ENCODE data around the gene COQ10A.

The COQ10A gene

GRCh38 chr12:56298828-56299227 lies 32.1 kb downstream of the COQ10A start:
- 0 out of 2 replicates have a peak, but pooled peaks have one; percentile 5 for TF ChIP-seq CTCF (conservative IDR thresholded peaks at IDR 0.05; ENCODE audit: low read depth, low read length)
- peak overlapping the region; percentile 99 for H3K4me2 ChIP-seq
- H3K4me3 ChIP-seq (IDR thresholded peaks at IDR 0.05; ENCODE audit: insufficient read depth, low read depth, low read length), result no peak overlapping the region
- H3K27ac ChIP-seq, result peak overlapping the region; percentile 64
- peak overlapping the region; percentile 54 for H2AFZ ChIP-seq (ENCODE audit: low read depth)
- H3K4me1 ChIP-seq (ENCODE audit: low read depth, poor library complexity, severe bottlenecking), result peaks cover 64% of the 10 kb centered on the region
- no peaks in the 10 kb centered on the region for H3K27me3 ChIP-seq (ENCODE audit: insufficient read depth, low read depth)
- H3K36me3 ChIP-seq (ENCODE audit: insufficient read depth), result peaks cover 7% of the 10 kb centered on the region; the same call in 1 of the 2 replicates
- H3K9ac ChIP-seq, result peak overlapping the region; percentile 79
- peaks cover 11% of the 10 kb centered on the region; the same call in 1 of the 2 replicates for H4K20me1 ChIP-seq (ENCODE audit: insufficient read depth)
- H3K79me2 ChIP-seq (ENCODE audit: insufficient read depth, low read depth), result peaks cover 71% of the 10 kb centered on the region

GRCh38 chr12:56299308-56299852 lies 32.6 kb downstream of the COQ10A start:
- no peaks in the 10 kb centered on the region for H3K27me3 ChIP-seq (ENCODE audit: insufficient read depth, low read depth)
- H3K4me3 ChIP-seq (IDR thresholded peaks at IDR 0.05; ENCODE audit: insufficient read depth, low read depth, low read length), result peak overlapping the region; percentile 85
- peak overlapping the region; percentile 64 for H3K27ac ChIP-seq
- H4K20me1 ChIP-seq (ENCODE audit: insufficient read depth), result peaks cover 7% of the 10 kb centered on the region; the same call in 1 of the 2 replicates
- H2AFZ ChIP-seq (ENCODE audit: low read depth), result peak overlapping the region; percentile 54
- H3K4me2 ChIP-seq, result peak overlapping the region; percentile 99
- H3K79me2 ChIP-seq (ENCODE audit: insufficient read depth, low read depth), result peaks cover 66% of the 10 kb centered on the region
- peaks cover 64% of the 10 kb centered on the region for H3K4me1 ChIP-seq (ENCODE audit: low read depth, poor library complexity, severe bottlenecking)
- TF ChIP-seq CTCF (conservative IDR thresholded peaks at IDR 0.05; ENCODE audit: low read depth, low read length), result peak; percentile 7; the same call in 1 of the 2 replicates
- H3K36me3 ChIP-seq (ENCODE audit: insufficient read depth), result peaks cover 7% of the 10 kb centered on the region; the same call in 1 of the 2 replicates
- peak overlapping the region; percentile 79 for H3K9ac ChIP-seq

GRCh38 chr12:56299853-56300643 lies 33.3 kb downstream of the COQ10A start, which contains the start of gene CS:
Gene CS (minus strand): TSS chr12:56300330. CDS start chr12:56300201, 129 bp downstream.
- peaks cover 59% of the 10 kb centered on the region for H3K79me2 ChIP-seq (ENCODE audit: insufficient read depth, low read depth)
- no peak for TF ChIP-seq CTCF (conservative IDR thresholded peaks at IDR 0.05; ENCODE audit: low read depth, low read length)

DNA sequence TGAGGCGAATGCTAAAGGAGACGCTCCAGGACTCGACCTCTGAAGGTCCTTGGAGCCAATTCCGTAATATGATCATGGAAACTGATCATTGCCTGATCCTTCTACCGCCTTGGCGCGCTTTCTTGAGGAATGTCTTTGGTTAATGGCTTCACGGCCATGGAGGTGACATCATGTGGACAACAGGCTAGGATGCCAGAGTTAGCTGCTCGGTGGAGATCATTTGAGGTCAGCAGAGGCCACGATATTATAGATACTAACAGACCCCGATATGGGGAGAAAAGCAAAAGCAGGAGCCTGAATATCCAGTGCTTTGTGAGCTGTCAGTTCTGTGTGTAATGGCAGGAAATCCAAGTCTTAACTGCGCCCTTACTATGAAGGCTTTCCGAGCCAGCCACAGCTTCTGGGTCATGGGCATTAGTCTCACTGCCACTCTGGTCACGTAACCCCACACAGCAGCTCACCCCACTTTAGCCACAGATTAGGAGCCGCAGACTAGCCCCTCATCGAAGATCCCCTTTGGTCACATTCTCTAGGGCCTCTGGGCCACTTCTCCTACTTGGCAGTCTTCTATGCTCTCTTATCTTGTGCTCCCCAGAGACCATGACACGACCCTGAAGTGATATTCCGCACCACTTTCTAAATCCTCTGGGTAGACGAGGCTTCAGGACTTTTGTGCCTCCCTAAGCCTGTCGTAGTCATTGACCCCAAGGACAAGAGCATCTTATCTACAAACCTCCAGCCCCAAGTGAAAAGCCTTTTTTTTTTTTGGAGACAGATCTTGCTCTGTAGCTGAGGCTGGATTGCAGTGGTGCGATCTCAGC lies 34.1 kb downstream of the COQ10A start:
- peak; percentile 39 for TF ChIP-seq CTCF (conservative IDR thresholded peaks at IDR 0.05; ENCODE audit: low read depth, low read length)
- Histone ChIP-seq H3K4me3 (IDR thresholded peaks at IDR 0.05; ENCODE audit: insufficient read depth, low read depth, low read length) (no peak overlapping the region), H3K4me2 (peak overlapping the region; percentile 71), H2AFZ (ENCODE audit: low read depth) (peak overlapping the region; percentile 54), H3K36me3 (ENCODE audit: insufficient read depth) (peaks cover 7% of the 10 kb centered on the region; the same call in 1 of the 2 replicates), H3K4me1 (ENCODE audit: low read depth, poor library complexity, severe bottlenecking) (peaks cover 64% of the 10 kb centered on the region), H3K9ac (peak overlapping the region; percentile 79), H3K27me3 (ENCODE audit: insufficient read depth, low read depth) (no peaks in the 10 kb centered on the region), H3K79me2 (ENCODE audit: insufficient read depth, low read depth) (peaks cover 51% of the 10 kb centered on the region), H4K20me1 (ENCODE audit: insufficient read depth) (peaks cover 7% of the 10 kb centered on the region; the same call in 1 of the 2 replicates), H3K27ac (peak overlapping the region; percentile 64)

More at GRCh38 chr12:56299853-56300643, 33.3 kb downstream of the COQ10A start, which contains the start of gene CS:
- H3K27me3 ChIP-seq (ENCODE audit: insufficient read depth, low read depth), result no peaks in the 10 kb centered on the region
- H2AFZ ChIP-seq (ENCODE audit: low read depth), result peak within 1 kb of the TSS; percentile 54
- H4K20me1 ChIP-seq (ENCODE audit: insufficient read depth), result peaks cover 7% of the 10 kb centered on the region; the same call in 1 of the 2 replicates
- peaks cover 64% of the 10 kb centered on the region for H3K4me1 ChIP-seq (ENCODE audit: low read depth, poor library complexity, severe bottlenecking)
- H3K4me2 ChIP-seq, result peak within 1 kb of the TSS; percentile 99
- peaks cover 7% of the 10 kb centered on the region; the same call in 1 of the 2 replicates for H3K36me3 ChIP-seq (ENCODE audit: insufficient read depth)
- H3K4me3 ChIP-seq (IDR thresholded peaks at IDR 0.05; ENCODE audit: insufficient read depth, low read depth, low read length), result peak within 1 kb of the TSS; percentile 85
- peak within 1 kb of the TSS; percentile 64 for H3K27ac ChIP-seq
- peak within 1 kb of the TSS; percentile 79 for H3K9ac ChIP-seq
